Measurements from ENCODE around the gene SYVN1.

The SYVN1 gene

DNA sequence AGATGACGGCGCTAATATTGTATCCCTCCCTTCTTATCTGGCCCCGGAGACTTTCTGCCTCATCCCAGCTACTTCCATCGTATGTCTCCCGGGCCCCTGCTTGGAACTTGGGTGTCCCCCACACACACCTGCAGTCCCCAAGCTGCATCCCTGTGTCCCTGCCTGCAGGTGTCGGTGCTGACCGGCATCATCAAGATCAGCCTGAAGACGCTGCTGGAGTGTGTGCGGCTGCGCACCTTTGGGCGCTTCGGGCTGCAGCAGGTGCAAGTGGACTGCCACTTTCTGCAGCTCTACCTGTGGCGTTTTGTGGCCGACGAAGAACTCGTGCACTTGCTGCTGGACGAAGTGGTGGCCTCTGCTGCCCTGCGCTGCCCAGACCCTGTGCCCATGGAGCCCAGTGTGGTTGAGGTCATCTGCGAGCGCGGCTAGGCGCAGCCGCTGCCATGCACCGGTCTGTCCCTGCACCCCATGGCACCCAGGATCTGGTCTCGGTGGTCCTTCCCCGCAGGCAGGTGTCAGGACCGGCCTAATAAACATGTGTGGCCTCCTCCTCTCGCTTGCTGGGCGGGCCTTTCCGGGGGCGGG lies 23.1 kb downstream of the SYVN1 start:
- DNase-seq, result no peak

GRCh38 chr11:65110354-65110861 lies 23.9 kb downstream of the SYVN1 start:
- DNase-seq, result peak; percentile 99

- DNase-seq, result no peak
These were observed 24.8 kb downstream of the SYVN1 start for GRCh38 chr11:65109231-65110198.

DNA sequence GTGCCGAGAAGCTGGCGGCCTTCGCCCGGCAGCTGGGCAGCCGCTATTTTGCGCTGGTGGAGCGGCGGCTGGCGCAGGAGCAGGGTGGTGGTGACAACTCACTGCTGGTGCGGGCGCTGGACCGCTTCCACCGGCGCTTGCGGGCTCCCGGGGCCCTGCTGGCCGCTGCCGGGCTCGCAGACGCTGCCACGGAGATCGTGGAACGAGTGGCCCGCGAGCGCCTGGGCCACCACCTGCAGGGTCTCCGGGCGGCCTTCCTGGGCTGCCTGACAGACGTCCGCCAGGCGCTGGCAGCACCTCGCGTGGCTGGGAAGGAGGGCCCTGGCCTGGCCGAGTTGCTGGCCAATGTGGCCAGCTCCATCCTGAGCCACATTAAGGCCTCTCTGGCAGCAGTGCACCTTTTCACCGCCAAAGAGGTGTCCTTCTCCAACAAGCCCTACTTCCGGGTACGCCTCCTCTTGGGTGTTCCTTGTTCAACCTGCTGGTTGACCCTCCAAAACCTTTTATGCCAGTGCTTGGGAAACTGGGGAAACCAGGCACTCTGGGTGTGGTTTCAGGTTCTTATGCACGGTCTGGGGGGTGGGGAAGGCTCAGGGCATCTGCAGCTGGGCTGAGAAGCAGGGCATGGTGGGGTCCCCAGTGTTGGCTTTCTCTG lies 25.7 kb downstream of the SYVN1 start:
- DNase-seq, result no peak

- DNase-seq, result no peak
These were observed 26.4 kb downstream of the SYVN1 start for GRCh38 chr11:65107751-65108468.

DNA sequence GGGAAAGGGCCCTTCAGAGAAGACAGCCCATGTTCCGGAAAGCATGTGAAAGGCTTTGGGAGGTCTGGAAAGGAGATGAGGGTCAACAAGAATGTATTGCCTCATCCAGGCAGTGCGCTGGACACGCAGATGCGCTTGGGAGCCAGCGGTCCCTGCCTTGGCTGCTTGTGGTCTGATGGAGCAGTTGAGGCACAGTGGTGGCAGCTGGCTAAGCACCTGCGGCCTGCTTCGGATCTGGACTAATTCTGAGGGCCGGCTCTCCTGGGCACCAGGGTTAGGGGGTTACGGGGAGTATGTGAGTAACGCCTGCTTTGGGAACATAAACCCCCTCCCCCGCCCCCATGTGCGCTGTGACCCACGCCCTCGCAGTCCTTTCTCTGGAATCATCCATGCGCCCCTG lies 27.2 kb downstream of the SYVN1 start:
- DNase-seq, result no peak

GRCh38 chr11:65104628-65105027 lies 29.7 kb downstream of the SYVN1 start:
- no peak for DNase-seq

DNA sequence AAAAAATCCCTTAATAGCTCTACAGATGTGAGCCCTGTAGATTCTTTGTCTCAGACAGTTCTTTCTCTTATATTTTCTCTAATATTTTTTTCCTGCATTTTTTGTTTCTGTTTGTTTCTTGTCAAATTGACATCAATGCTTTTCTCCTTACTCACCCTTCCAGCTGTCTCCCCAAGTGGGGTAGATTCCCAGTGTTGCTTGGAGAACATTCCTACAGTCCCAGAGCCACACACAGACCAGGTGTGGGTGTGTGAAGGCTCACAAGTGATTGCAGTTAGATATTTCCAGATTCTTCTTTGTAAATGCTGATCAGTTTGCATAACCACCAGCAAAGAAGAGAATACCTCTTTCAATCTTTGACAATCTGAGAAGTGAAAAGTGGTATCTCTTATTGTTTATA lies 30.8 kb downstream of the SYVN1 start:
- DNase-seq, result no peak

DNA sequence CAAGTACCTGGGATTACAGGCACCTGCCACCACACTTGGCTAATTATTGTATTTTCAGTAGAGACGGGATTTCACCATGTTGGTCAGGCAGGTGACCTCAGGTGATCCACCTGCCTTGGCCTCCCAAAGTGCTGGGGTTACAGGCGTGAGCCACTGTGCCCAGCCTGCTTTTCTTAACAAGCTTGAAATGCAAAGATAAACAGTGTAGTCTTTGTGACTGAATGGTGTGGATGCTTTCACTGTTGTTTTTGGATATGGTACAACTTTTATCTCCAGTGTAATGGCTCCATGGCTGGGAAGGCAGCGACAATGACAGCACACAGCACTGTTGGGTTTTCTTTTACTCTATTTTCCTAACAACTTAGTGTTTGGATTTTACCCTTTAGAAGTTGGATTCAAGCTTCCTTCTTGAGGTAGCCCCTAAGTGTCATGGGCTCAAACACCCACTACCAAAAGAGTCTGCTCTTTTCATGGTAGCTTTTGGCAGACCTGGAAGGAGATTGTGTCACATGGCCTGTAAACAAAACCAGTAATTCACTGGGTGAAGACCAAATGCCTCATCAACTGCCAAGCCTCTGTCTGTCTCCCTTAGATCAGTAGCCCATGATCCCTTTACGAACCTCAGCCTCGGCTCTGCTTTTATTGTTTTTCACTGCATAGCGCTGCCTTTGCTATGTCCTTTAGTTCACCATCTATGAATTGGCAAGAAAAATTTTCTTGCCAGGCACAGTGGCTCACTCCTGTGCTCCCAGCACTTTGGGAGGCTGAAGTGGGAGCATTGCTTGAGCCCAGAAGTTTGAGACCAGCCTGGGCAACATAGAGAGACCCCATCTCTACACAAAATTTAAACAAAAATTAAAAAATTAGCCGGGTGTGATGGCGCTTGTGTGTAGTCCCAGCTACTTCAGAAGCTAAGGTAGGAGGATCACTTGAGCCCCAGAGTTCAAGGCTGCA lies 31.9 kb downstream of the SYVN1 start:
- DNase-seq, result no peak

- DNase-seq, result no peak
These were observed 33.5 kb downstream of the SYVN1 start for GRCh38 chr11:65100674-65101350.

- no peak for DNase-seq
These were observed 37.4 kb downstream of the SYVN1 start for GRCh38 chr11:65096926-65097325.

DNA sequence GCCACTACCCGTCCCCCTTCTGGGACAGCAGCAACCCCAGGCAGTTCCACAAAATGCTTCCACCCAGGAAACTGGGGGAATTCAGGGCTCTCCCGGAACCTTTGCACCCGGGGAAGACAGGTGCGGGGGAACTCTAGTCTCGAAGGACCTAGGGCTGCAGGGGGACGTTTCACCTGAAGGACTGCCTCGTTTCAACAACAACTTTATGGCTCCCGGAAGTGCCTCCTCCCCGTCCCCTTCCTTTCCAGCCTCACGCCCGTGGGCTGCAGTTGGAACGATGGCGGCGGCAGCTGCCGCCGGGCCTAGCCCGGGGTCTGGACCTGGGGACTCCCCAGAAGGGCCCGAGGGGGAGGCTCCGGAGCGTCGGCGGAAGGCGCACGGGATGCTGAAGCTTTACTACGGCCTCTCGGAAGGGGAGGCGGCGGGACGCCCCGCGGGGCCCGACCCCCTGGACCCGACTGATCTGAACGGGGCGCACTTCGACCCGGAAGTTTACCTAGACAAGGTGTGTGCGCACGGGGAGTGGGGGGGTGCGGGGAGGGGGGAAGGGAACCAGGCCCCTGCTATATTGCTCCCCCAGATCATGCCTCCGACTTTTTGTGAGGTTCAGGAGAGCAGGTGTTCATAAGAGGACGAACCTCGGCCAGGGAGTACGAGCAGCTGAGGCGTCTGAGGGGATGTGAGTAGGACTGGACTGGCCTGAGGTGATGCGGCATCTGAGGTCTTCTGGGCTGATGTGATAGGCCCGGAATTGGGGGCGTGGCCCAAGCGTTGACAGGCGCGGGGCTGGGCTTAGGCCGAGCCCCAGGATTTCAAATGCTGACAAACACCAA lies 38.1 kb downstream of the SYVN1 start, which contains the start of gene VPS51:
VPS51 (plus strand) TSS at position 241 of the 833 bp plus-strand sequence; CDS start at position 278, 37 bp downstream.
- DNase-seq, result peak; percentile 78

DNA sequence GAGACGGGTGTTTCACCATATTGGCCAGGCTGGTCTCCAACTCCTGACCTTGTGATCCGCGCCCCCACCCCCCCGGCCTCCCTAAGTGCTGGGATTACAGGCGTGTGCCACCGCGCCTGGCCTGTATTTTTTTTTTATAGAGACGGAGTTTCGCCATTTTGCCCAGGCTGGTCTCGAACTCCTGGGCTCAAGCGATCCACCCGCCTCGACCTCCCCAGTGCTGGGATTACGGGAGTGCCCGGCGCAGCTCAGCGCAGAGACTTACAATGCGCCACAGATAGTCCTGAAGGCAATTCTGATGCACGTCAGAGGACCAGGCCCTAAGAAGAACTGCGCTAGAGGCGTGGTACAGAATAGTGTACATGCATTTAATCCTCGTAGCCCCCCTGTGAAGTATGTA lies 38.9 kb downstream of the SYVN1 start:
- no peak for DNase-seq

GRCh38 chr11:65090628-65091027 lies 43.7 kb downstream of the SYVN1 start:
- DNase-seq, result no peak

DNA sequence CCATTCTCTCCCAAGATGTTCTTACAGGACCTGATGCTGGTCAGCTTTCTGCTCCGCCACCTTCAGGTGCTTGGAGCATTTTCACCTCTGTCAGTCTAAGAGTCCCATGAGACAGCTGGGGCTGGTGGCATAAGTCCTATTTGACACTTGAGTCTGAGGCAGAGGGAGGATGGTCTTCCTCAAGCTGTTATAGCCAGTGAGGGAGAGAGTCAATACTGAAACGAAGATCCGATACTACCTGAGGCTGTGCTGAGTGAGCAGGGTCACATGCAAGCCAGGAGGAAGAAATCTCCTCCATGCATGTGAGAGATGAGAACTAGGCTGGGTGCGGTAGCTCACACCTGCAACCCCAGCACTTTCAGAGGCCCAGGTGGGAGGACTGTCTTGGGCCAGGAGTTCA lies 44.7 kb downstream of the SYVN1 start:
- no peak for DNase-seq

- no peak for DNase-seq
These were observed 46.5 kb downstream of the SYVN1 start for GRCh38 chr11:65087827-65088226.

DNA sequence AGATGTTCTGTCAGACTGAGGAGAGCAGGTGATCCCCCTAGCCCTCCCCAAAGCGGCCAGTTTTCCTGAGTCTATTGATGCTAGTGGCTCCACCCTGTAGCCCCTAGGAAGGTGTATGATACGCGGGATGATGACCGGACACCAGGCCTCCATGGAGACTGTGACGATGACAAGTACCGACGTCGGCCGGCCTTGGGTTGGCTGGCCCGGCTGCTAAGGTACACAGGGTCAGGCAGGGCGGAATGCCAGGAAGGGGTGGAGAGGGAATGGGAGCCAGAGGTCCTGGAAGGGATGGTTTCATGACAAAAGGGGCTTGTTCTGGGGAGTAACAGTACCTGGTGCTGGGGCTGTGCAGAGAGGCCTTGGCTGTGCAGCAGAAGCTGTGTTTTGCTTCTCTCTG lies 47.1 kb downstream of the SYVN1 start:
- DNase-seq, result no peak

DNA sequence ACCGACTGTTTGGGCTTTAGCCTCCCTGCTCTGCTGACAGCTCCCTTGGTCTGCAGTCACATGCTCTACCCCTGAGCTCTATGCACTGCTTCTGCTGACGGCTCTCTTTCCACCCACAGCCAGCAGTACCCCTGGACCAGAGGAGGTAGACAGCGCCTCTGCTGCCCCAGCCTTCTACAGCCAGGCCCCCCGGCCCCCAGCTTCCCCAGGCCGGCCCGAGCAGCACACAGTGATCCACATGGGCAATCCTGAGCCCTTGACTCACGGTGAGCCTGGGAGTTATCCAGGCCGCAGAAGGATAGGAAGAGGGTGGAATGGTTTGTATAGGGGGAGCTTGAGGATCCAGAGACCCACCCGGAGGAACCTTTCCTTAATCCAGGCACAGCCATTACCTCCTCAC lies 47.5 kb downstream of the SYVN1 start:
- no peak for DNase-seq

GRCh38 chr11:65085446-65085845 lies 48.9 kb downstream of the SYVN1 start:
- DNase-seq, result no peak
